NCI-H460 (cell line): ENCODE results near the gene CAPN7. TPM values are rescaled to one million over a fixed set of nuclear protein-coding genes. Genes with fewer than 3 reads are reported as not detected.

ENCODE experiments used
- DNase-seq: peaks from one replicate; pipeline ENCODE4 v3.0.0-alpha.2; 2016; ENCODE audit warnings: low read depth; ENCODE audit errors: extremely low read depth
- total RNA-seq: library from RNA; depleted of rRNA; stranded (reverse); fragments of >200 nt; shearing (Covaris generic); gene quantifications from 2 replicates; pipeline ENCODE4 v1.2.3, GENCODE V29; 2014

The CAPN7 gene
- total RNA-seq, 1 experiment from 2014 or later: 30.3 TPM

DNA sequence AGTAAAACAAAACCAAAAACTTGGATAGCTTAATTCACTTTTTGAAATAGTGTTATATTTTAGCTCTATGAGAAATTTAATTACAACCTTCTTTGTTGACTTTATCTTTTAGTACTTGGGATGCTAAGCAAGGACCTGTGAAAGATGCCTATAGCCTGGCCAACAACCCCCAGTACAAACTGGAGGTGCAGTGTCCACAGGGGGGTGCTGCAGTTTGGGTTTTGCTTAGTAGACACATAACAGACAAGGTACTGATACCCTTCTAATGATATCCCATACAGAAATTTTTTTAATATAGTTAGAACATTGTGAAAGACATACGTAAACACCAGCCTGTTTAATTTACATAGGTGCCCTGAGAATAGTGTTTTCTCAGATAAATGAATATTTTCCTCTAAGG, 35.3 kb downstream of the CAPN7 start:
- peak; percentile 6 for DNase-seq

DNA sequence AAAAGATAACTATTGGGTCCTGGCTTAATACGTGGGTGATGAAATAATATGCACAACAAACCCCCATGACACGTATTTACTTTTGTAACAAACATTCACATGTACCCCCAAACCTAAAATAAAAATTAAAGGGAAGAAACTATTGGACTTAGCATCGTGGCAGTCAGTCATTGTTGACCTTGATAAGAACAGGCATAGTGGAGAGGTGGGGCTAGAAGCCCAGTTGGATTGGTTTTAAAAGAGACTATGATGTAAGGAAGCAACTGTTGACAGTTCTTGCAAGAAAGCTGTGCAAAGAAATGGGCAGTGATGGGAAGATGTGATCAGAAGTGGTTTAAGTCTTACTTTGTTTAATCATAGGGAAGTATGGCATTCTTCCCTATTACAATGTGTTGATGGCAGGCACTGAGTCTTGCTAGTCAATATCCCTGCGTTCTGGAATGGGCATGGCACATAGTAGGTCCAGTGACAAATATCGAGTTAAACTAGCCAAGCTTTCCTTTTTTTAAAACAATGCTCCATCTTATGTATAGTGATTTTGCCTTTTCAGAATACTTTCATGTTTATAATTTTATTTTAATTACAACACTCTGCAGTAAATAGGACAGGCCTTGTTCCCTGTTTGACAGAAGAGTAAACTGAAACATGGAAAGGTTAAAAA, 37.9 kb downstream of the CAPN7 start:
- DNase-seq: no peak

DNA sequence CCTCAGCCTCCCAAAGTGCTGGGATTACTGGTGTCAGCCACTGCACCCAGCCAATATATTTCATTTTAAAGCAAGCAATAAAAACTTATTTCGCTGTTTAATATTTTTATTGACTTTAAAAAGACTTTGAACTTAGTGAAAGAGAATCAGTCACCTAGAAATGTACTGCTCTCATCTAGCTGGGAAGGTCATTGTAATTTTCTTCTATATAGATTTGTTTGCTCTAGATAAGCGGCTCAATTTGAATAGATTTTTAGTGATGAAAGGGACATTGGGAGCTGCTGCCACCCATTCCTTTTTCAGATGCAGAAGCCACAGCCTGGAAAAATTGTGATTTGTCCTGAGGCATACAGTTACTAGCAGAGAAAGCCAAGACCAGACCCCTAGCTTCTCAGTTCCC, 40.1 kb downstream of the CAPN7 start:
- DNase-seq: no peak

DNA sequence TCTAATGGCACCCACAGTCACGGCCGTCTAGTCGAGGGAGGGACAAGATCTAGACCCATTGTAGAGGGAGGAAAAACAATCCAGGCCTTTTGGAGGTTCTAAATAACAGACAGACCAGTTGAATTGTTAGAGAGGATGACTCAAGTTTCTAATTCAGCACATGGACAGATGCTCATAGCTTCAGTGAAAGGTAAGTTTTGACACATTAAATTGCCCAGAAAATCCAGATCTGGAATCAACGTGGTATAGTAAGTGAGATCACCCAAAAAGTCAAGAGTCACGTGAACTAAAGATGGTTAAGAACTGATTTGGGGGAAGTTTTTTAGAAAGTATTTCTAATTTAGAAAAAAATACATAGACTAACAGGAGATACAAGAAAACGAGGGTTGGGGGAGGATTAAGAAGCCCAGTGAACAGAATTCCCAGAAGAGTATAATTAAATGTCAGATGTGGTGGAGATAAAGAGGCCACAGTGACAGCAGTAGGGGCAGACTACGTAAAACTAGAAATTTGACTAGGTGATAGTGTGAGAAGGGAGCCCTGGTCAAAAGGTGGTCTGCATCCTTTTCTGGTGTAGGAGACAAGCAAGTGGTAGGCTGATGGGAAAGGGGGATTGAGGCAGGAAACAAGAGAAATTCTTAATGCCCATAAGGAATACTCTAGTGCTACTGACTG, 47.1 kb downstream of the CAPN7 start:
- no peak for DNase-seq

DNA sequence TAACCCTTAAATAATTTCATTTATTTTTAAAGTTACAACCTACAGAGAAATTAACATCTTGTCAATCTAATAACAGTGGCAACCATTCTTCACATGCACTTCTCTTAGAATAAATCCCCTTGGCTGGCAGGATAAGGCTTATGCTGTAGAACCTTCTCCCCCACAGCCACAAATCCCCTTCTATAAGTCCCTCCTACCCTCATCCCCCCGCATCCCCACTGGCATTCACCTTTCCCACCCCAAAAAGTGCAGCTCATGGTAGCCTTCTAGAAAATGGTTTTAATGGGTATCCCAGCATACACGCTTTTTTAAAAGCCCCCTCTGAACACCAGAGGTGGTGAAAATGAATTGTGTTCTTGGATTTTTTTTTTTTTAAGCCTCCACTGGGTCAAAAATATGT, 49.2 kb downstream of the CAPN7 start:
- DNase-seq: no peak

DNA sequence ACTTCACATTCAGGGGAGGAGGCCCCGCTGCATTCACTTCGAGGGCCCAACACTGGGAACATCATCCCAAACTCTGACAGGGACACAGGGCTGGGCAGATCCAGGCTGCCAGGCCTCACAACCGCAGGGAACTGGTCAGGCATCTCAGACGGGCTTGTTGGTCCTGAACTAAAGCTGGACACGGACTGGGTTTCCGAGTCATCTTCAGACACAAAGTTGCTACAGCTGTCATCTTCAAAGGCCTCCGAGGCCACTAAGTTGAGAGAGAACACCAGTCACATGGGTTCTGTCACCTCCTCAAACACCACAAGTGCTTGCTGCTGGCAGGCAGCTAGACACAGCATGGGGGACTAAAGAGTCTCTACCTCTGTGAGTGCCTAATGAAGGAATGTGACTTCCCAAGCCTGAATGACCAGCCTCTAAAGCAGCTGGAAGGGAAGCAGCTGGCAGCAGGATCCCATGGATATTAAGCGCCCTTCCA, 50.9 kb downstream of the CAPN7 start:
- no peak for DNase-seq

DNA sequence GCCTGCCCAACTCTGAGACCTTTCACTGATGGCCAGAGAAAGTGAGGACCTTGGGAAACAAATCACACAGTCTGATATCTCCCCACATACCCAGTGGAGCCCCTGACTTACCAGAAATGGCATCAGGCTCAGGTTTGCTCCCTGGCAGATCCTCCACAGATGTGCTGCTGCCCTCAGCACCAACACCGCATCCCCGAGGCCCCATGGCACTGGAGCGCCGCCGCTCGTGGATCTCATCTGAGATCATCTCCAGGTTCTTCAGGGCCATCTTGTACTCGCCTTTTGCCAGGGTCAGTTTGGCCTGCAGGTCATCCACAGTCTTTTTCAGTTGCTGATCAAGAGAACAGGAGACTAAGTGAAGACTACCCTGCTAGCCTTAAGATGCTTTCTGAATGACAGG, 52.7 kb downstream of the CAPN7 start:
- no peak for DNase-seq

DNA sequence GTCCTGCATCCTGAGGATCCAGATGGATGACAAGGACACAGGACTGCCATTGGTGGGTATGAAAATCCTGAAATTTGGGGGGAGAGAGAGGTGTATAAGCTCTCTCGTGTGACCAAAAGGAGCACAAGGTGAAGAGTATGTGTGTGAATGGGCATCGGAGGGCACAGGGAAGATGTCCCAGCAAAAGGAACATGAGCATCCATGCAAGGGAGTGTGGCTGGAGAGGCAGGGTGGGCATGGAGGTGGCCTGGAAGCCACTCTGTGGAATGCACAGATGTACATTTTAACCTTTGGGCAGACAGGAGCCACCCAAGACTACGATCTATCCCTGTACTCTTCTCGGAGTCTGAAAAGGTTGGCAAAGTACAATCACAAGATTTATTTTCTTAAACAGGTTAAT, 54.5 kb downstream of the CAPN7 start:
- DNase-seq: no peak

DNA sequence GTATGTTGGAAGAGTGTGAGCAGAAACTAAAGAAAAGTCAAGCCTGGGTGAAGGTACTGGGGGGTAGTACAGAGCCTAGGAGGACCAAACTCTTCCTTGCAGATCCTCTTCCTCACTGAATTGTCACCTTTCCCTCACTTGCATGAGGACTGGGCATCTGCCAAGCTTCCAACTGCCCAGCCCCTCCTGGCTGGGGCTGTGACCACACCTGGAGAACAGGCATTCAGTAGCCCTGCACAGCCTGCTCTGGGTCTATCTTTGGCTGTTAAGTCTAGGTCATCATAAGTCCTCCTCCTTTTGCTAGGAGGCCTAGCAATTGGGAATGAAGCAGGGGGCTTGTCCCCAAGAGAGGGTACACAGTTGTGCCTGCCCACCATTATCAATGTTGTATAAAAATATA, 55.2 kb downstream of the CAPN7 start:
- DNase-seq: no peak

DNA sequence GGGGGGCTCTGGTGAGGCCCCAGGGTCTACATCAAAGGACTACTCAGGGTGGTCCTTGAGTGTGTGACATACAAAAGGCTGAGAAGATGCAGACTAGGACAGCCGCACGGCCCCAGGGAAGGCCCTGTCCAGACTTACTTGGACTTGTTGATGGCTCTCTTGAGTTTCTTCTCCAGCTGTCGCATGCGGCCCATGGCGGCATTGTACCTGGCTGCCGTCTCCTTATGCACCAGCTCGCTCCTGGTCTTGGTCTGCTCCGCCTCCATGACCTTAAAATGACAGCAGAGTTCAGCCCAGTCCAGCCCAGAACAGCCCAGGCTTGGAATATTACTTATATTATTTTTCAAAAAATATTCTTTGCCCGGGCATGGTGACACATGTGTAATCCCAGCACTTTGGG, 56.0 kb downstream of the CAPN7 start:
- DNase-seq: no peak

DNA sequence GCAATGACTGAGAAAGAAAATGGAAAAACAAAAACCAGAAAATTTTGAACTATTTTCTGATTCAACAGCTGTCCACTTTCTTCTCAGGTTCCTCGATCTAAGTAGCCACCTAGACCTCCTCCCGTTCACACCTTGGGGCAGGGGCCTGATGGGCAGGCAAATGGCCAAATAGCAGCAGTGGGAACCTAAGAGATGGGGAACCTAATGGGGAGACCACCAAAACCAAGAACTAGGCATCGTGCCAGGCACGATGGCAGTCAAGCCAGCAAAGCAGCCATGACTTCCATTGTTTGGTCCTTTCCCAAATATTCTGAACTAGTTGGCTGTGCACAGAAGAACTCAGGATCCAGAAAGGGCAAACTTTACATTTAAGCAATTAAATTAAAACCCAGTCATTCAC, 57.1 kb downstream of the CAPN7 start:
- no peak for DNase-seq

DNA sequence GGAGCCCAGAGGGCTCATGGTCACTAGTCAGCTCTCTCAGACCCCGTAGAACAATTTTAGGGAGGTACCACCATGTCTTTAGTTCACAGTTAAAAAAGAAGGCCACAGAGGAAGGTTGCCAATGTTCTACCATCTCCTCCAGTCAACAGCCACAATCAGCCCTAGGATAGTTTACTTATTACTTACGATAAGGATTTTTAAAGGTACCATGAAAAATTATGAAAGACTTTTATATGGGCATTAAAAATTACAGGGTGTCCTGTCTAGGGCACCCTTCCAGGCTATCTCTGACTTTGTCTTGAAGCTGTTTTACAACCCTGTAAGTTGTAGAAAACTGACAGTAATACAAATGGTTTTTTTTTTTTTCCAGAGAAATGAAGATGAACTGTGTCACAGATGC, 57.9 kb downstream of the CAPN7 start:
- no peak for DNase-seq

DNA sequence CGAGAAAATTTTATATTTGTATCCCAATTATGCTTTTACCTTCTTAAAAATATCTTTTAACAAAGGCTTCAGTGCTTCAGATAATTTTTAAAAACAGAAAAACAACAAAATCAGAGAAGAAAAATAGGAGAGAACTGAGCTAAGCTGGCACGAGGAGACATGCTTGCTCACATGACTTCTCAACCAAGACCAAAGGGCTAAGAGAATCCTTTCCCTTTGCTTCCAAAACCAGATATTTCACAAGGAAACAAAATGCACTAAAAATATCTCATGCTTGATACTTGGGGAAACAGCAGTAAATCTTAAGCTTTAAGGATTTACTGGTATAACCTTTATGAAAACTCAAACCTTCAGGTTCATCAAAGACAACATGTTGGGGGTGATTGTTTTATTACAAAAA, 58.4 kb downstream of the CAPN7 start:
- DNase-seq: no peak

DNA sequence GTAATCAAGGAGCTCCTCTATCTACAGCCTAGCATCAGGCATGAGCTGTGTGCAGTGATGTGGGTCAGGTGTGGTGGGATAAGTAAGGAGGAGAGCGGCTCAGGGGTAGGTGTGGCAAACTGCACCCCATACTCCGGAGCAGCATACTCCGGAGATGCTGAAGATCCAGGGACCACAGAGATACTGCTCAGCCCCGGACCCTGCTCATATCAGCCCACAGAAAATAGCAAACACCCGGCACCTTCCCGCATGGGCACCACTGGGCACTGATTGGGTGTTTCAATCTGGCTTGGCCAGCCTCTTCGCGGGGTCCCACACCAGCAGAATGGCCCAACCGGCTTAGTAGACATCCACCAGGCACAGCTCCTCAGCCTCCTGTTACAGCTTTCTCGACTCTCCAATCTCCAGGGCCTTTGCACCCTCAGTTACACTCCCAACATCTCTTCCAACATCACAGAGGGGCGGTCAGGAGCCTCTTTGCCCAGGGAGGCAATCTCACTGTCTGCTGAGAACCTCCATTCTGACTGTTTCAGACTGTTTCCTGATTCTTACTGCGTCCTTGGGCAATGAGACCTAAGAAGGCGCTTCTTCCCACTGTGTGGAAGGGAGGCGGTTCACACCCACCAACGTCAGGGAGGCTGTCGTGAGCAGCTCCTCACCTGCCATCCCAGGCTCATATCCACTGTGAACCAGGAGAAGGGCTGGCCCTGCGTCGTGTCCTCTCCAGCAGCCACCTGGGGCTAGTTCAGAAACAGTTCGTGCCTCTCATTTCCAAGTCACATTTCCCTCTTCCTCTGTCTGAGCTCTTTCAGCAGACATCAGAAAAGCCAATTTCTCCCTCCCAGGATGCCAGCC, 59.8 kb downstream of the CAPN7 start:
- no peak for DNase-seq

DNA sequence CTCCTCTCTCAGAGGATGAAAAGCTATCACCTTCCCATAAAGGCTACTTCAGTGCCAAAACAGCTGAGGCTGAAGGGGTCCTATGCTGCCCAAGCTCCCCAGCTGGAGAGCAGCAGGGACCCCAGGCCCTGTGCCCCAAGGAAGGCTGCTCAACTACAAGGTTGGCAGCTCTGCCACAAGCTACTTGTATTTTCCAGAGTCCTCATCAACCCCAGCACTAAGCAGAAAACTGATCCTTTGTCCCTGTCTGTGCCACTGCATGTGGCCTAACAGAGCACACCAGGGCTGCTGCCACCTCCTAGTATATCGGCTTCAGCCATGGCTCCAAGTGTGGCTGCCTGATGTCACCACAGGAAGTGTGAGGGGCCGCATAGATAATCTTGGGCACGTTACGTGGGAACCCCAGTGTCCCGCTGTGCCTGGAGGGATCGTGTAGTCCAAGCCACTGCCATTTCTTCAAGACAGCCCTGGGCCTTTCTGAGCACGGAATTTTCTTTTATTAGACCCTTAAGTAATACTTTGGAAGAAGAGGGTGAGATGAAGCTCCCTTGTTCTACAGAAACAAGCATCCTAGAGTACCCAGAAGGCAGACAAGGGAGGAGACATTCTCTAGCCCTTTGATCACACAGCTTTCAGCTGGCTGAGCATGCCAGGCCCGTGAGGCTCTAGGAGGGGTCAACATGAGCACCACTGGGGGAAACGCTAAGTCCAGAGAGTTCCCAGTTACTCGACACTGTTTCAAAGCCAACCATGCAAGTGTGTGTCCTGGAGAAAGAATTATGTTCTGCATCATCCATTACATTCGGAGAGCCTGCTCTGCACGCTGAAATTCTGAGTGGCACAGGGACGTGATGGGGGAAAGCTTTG, 60.7 kb downstream of the CAPN7 start:
- no peak for DNase-seq

DNA sequence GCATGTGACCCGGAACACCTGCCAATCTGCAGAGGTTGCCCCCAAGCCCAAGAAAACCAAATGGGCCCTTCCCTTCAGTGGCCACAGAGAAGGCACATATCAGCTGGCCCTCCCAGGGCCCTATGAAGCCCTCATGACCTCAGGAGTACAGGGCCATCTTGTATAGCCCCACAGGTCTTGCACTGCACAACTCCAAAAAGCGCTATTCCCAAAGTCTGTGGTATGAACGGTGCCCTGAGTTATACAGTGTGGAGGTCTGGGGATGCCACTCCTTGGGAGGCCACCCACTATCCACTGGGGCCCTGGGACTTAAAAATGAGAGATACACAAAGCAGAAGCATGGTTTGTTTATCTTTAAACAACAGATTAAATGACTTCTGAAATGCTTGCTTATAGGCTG, 61.5 kb downstream of the CAPN7 start:
- DNase-seq: no peak

DNA sequence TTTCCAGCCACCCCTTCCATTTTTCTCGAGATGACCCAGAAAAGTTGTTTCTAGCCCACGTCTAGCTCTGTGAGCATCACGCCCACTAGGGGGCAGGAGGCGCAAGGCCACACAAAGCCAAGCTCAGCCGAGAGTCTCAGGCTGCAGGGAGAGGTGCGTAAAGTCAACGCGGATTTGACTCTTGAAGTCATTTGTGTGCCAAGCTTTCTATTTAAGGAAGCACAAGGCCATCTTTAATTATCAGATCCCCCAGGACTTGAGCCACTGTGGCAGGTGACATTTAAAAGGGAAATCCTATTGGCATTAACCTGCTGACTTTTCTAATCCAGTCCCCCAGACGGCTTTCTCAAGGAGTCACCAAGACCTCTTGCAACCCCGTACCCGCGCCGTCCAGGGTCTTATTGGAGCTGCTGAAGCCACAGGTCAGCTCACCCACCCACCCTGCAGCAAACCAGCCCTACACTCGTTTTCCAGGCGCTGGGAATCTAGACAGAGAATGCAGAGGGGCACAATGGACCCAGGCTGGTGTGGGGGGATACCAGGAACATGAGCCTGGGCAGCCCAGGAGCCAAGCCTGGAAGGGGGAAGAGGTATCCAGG, 62.1 kb downstream of the CAPN7 start:
- peak; percentile 72 for DNase-seq

DNA sequence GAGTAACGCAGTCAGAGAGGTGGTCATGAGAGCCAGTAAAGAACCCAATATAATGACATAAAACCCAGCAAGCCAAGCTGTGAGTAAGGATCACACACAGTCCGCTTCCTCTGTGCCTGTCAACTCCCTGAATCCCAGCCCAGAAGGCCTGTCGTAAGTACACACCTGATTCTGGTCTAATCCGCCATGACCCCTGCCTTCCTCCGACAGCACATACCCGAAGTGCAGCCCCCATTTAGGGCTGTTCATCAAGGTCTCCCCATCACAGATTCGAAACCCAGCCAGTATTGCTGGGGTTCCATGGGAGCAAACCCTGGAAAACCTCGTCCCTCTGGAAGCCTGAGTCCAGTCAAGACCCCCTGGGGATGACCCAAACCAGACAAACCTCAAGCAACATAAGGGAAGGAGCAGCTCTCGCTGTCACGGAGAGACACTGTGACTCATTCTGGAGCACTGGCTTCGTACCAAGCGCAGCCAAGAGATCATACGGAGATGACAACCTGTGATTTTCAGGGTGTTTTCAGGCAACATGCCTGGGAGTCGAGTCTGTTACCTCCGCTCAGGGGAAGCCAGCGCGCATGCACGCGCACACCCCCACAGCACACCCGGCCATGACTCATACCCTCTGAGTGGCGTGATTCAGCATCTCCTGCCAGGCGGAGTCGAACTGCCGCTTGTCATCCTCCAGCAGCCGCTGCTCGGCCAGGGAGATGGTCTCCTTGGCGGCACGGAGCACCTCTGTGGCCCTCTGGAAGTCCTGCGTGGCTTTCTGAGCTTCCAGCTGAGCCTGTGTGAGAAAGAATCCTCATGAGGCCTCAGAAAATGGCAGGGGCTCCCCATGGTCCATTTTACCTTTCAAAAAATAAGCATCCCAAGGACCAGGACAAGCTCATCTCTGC, 63.3 kb downstream of the CAPN7 start:
- peak; percentile 90 for DNase-seq

DNA sequence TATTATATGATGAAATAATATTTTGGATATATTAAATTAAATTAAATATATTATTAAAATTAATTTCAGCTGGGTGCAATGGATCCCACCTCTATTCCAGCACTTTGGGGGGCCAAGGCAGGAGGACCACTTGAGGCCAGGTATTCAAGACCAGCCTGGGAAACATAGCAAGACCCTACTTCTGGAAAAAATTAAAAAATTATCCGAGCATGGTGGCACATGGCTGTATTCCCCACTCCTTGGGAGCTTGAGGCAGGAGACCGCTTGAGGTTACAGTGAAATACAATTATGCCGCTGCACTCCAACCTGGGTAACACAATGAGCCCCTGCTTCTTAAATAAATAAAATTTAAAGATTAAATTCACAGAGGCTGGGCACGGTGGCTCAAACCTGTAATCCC, 65.0 kb downstream of the CAPN7 start:
- no peak for DNase-seq
